ENCODE results near the gene CRHBP.

DNA sequence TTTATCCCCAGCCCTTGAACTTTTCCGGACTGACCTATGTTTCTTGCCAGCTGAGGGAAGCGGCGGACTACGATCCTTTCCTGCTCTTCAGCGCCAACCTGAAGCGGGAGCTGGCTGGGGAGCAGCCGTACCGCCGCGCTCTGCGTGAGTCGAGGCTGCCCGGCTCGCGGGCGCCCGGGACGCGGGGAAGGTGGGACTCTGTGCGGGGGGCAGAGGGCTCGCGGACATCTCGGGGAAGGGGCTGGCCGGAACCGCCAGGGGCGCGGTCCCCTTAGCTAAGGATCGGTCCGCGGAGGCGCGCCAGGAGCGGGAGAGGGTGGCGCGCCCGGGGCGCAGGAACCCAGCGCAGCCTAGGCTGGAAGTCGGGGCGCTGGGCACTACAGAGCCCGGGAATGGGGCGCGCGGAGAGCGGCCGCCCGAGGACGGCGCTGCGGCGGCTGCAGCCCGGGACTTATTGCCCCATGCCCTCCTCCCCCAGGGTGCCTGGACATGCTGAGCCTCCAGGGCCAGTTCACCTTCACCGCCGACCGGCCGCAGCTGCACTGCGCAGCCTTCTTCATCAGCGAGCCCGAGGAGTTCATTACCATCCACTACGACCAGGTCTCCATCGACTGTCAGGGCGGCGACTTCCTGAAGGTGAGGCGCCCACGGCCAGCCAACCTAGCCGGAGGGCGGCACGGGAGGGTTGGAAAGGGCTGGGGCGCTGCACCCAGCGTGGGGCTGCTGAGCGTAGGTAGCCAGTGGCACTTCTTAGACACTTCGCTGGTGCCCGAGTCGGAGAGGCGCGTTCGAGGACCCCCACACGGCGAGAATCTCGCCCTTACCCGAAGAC lies 922 bp downstream of the CRHBP start:
- TF ChIP-seq, protein P1, sequence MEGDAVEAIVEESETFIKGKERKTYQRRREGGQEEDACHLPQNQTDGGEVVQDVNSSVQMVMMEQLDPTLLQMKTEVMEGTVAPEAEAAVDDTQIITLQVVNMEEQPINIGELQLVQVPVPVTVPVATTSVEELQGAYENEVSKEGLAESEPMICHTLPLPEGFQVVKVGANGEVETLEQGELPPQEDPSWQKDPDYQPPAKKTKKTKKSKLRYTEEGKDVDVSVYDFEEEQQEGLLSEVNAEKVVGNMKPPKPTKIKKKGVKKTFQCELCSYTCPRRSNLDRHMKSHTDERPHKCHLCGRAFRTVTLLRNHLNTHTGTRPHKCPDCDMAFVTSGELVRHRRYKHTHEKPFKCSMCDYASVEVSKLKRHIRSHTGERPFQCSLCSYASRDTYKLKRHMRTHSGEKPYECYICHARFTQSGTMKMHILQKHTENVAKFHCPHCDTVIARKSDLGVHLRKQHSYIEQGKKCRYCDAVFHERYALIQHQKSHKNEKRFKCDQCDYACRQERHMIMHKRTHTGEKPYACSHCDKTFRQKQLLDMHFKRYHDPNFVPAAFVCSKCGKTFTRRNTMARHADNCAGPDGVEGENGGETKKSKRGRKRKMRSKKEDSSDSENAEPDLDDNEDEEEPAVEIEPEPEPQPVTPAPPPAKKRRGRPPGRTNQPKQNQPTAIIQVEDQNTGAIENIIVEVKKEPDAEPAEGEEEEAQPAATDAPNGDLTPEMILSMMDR (IDR thresholded peaks at IDR 0.05), result no peak
- TF ChIP-seq POLR2A (IDR thresholded peaks at IDR 0.05), result no peak
